IMR-90 (cell line): ENCODE measurements around the gene CDC42BPG. TPM values are rescaled to one million over a fixed set of nuclear protein-coding genes. Genes with fewer than 3 reads are reported as not detected.
A peak's percentile ranks its signal among the peaks of the same experiment; 100 is the strongest.

Experiments used
- ATAC-seq: fragments of 200-7000 bp; cut with Tn5 transposase; 2 replicates; pipeline ENCODE4 v1.9.1; 2020; ENCODE audit warnings: low read depth, mild to moderate bottlenecking, moderate library complexity
- BruUV-seq: library from RNA; stranded (reverse); fragments of 400-500 nt; replicated peaks from 2 replicates; lab custom pipeline; 2021; lab: Mats Ljungman, UMichigan
- CTCF ChIA-PET: fragments of 300-600 bp; formaldehyde crosslinking; extraction: SDS; loops from one replicate; lab custom pipeline; 2021; ENCODE audit warnings: antibody characterized with exemption; lab: Yijun Ruan, JAX
- POLR2A ChIA-PET: fragments of 300-600 bp; sonication (Branson Sonifier 250); formaldehyde crosslinking; loops from one replicate; lab custom pipeline; 2022; ENCODE audit warnings: antibody characterized with exemption; ENCODE audit not compliant: unreplicated experiment; lab: Charles Lee
- DNase-seq: peaks from one replicate; pipeline ENCODE4 v3.0.0; 2013
- H2AFZ ChIP-seq: replicated peaks from 2 replicates; pipeline ENCODE3; 2013; ENCODE audit warnings: low read length, mild to moderate bottlenecking; ENCODE audit not compliant: poor library complexity
- H2AK5ac ChIP-seq: 2 replicates; pipeline ENCODE4 v1.6.1; 2013; ENCODE audit warnings: low read depth, low read length, inconsistent platforms
- H2AK9ac ChIP-seq: replicated peaks from 2 replicates; pipeline ENCODE3; 2013; ENCODE audit warnings: mild to moderate bottlenecking, low read depth, low read length, moderate library complexity; ENCODE audit not compliant: poor library complexity
- H2BK120ac ChIP-seq: 2 replicates; pipeline ENCODE4 v1.6.1; 2013; ENCODE audit warnings: low read depth, low read length, inconsistent platforms
- H2BK15ac ChIP-seq: 3 replicates; pipeline ENCODE4 v1.6.1; 2013; ENCODE audit warnings: low read depth, low read length, inconsistent platforms
- H2BK20ac ChIP-seq: 2 replicates; pipeline ENCODE4 v1.6.1; 2013; ENCODE audit warnings: low read depth, mild to moderate bottlenecking, inconsistent platforms, low read length, moderate library complexity
- H2BK5ac ChIP-seq: 2 replicates; pipeline ENCODE4 v1.6.1; 2013; ENCODE audit warnings: mild to moderate bottlenecking, low read depth, low read length, inconsistent platforms; ENCODE audit not compliant: poor library complexity, severe bottlenecking
- H3K14ac ChIP-seq: replicated peaks from 2 replicates; pipeline ENCODE4 v1.6.1; 2013; ENCODE audit warnings: low read depth, low read length, inconsistent platforms
- H3K18ac ChIP-seq: 2 replicates; pipeline ENCODE4 v1.6.1; 2013; ENCODE audit warnings: low read depth, low read length, control low read depth
- H3K23ac ChIP-seq: 2 replicates; pipeline ENCODE4 v1.6.1; 2013; ENCODE audit warnings: low read depth, low read length, inconsistent platforms
- H3K27ac ChIP-seq: 2 replicates; pipeline ENCODE4 v1.5.1; 2013; ENCODE audit warnings: mild to moderate bottlenecking, control low read depth, low read length; ENCODE audit not compliant: insufficient read depth
- H3K27me3 ChIP-seq: 2 replicates; pipeline ENCODE4 v1.6.1; 2013; ENCODE audit warnings: low read length; ENCODE audit not compliant: control insufficient read depth, insufficient read depth
- H3K36me3 ChIP-seq: 2 replicates; pipeline ENCODE4 v1.6.1; 2013; ENCODE audit warnings: low read length, mixed read lengths; ENCODE audit not compliant: control insufficient read depth, insufficient read depth
- H3K4ac ChIP-seq: 2 replicates; pipeline ENCODE4 v1.6.1; 2013; ENCODE audit warnings: low read depth, low read length, inconsistent platforms
- H3K4me1 ChIP-seq: 2 replicates; pipeline ENCODE4 v1.6.1; 2013; ENCODE audit warnings: low read length, mixed read lengths; ENCODE audit not compliant: control insufficient read depth, insufficient read depth
- H3K4me2 ChIP-seq: 2 replicates; pipeline ENCODE4 v1.6.1; 2013; ENCODE audit warnings: low read depth, mild to moderate bottlenecking, control low read depth, low read length, moderate library complexity
- H3K4me3 ChIP-seq: 2 replicates; pipeline ENCODE4 v1.5.1; 2013; ENCODE audit warnings: low read depth, mild to moderate bottlenecking, control low read depth, low read length, moderate library complexity; ENCODE audit not compliant: insufficient read depth
- H3K56ac ChIP-seq: 2 replicates; pipeline ENCODE4 v1.6.1; 2013; ENCODE audit warnings: low read length, inconsistent platforms; ENCODE audit not compliant: insufficient read depth; ENCODE audit errors: extremely low read depth
- H3K79me1 ChIP-seq, 2 experiments: 2 replicates each; pipeline ENCODE4 v1.6.1; 2013; ENCODE audit warnings: low read length in 2 of 2, inconsistent platforms in 1 of 2, low read depth in 1 of 2
- H3K9ac ChIP-seq: 2 replicates; pipeline ENCODE4 v1.6.1; 2013; ENCODE audit warnings: low read depth, low read length, control low read depth
- H3K9me1 ChIP-seq: 2 replicates; pipeline ENCODE4 v1.6.1; 2013; ENCODE audit warnings: low read length, inconsistent platforms; ENCODE audit not compliant: insufficient read depth
- H3K9me3 ChIP-seq: 2 replicates; pipeline ENCODE4 v1.6.1; 2013; ENCODE audit warnings: low read length; ENCODE audit not compliant: control insufficient read depth, insufficient read depth
- H4K20me1 ChIP-seq: 2 replicates; pipeline ENCODE4 v1.6.1; 2013; ENCODE audit warnings: low read length, inconsistent platforms; ENCODE audit not compliant: insufficient read depth
- H4K5ac ChIP-seq: 2 replicates; pipeline ENCODE4 v1.6.1; 2013; ENCODE audit warnings: mild to moderate bottlenecking, low read depth, low read length, control low read depth
- H4K8ac ChIP-seq, 2 experiments: 2 replicates each; pipeline ENCODE4 v1.6.1; 2013; ENCODE audit warnings: low read depth in 2 of 2, low read length in 2 of 2, control low read depth in 1 of 2, inconsistent platforms in 1 of 2
- H4K91ac ChIP-seq: 2 replicates; pipeline ENCODE4 v1.6.1; 2013; ENCODE audit warnings: low read depth, low read length, inconsistent platforms; ENCODE audit not compliant: insufficient read depth
- BHLHE40 ChIP-seq: fragments of 150-350 bp; IDR thresholded peaks from 2 replicates; pipeline ENCODE4 v1.6.1; 2016; ENCODE audit warnings: mild to moderate bottlenecking, low read depth, low read length
- FOS ChIP-seq: fragments of 150-350 bp; IDR thresholded peaks from 2 replicates; pipeline ENCODE4 v1.6.1; 2016; ENCODE audit warnings: low read depth, low read length
- MAFK ChIP-seq: IDR thresholded peaks from 2 replicates; pipeline ENCODE4 v1.6.1; 2012; ENCODE audit warnings: low read depth, low read length, improper control_type of control experiment
- MXI1 ChIP-seq: IDR thresholded peaks from 2 replicates; pipeline ENCODE4 v1.6.1; 2012; ENCODE audit warnings: low read depth, mild to moderate bottlenecking, low read length, moderate library complexity, borderline replicate concordance
- NFE2L2 ChIP-seq: fragments of 150-350 bp; IDR thresholded peaks from 2 replicates; pipeline ENCODE4 v1.6.1; 2016; ENCODE audit warnings: low read depth, mild to moderate bottlenecking, low read length
- POLR2A ChIP-seq: IDR thresholded peaks from 2 replicates; pipeline ENCODE4 v1.6.1; 2012; ENCODE audit warnings: mild to moderate bottlenecking, low read depth, low read length
- RAD21 ChIP-seq: IDR thresholded peaks from 2 replicates; pipeline ENCODE4 v1.6.1; 2012; ENCODE audit warnings: low read length, improper control_type of control experiment
- WGBS, 2 experiments: methylation state at CpG; one replicate each; pipeline versions ENCODE4 v1.1.5 to v1.1.7; 2013; ENCODE audit warnings: missing lambda C conversion rate in 2 of 2; ENCODE audit not compliant: insufficient read length in 1 of 2; ENCODE audit errors: extremely low coverage in 2 of 2; 5-methylcytosine and 5-hydroxymethylcytosine counted together
- dilution Hi-C: fragments of 300-500 bp; cut with HindIII; formaldehyde crosslinking; loops from one replicate; pipeline ENCODE4 v1.14.3; 2018; ENCODE audit warnings: low sequenced_read_pairs; ENCODE audit not compliant: unreplicated experiment
- in situ Hi-C: fragments of 300-500 bp; cut with MboI; formaldehyde crosslinking; loops from 3 replicates; pipeline ENCODE4 v1.14.3; 2019; ENCODE audit warnings: low sequenced_read_pairs, inconsistent platforms, mixed read lengths
- intact Hi-C: fragments of 100-400 bp; cut with micrococcal nuclease; formaldehyde crosslinking; loops from 2 replicates; pipeline ENCODE4 v1.10.0; 2022
- polyA plus RNA-seq, 3 experiments: library from polyadenylated mRNA; depleted of rRNA; stranded (reverse); fragments of >200 nt; gene quantifications; 2 replicates each; pipeline ENCODE4 v1.2.3, GENCODE V29; 2012; ENCODE audit warnings: low replicate concordance in 1 of 3
- total RNA-seq: library from RNA; depleted of rRNA; stranded (reverse); fragments of >200 nt; gene quantifications from 2 replicates; pipeline ENCODE4 v1.2.3, GENCODE V29; 2012
- TF ChIP-seq, protein P1 (sequence below): fragments of 150-350 bp; IDR thresholded peaks from 2 replicates; pipeline ENCODE4 v1.6.1; 2017; ENCODE audit warnings: mild to moderate bottlenecking, antibody characterized with exemption, low read length, low read depth
- TF ChIP-seq, protein P2 (sequence below): conservative IDR thresholded peaks from 2 replicates; pipeline ENCODE4 v1.5.1; 2012; ENCODE audit warnings: mild to moderate bottlenecking, low read depth, low read length, improper control_type of control experiment
- TF ChIP-seq, protein P3 (sequence below): fragments of 150-350 bp; IDR thresholded peaks from 2 replicates; pipeline ENCODE4 v1.6.1; 2016; ENCODE audit warnings: low read depth, mild to moderate bottlenecking, low read length, moderate library complexity, borderline replicate concordance

The CDC42BPG gene
- total and polyA plus RNA-seq, 2 of the 4 experiments (the other 2 are of a cell fraction): under 0.01 to 0.12 TPM

DNA sequence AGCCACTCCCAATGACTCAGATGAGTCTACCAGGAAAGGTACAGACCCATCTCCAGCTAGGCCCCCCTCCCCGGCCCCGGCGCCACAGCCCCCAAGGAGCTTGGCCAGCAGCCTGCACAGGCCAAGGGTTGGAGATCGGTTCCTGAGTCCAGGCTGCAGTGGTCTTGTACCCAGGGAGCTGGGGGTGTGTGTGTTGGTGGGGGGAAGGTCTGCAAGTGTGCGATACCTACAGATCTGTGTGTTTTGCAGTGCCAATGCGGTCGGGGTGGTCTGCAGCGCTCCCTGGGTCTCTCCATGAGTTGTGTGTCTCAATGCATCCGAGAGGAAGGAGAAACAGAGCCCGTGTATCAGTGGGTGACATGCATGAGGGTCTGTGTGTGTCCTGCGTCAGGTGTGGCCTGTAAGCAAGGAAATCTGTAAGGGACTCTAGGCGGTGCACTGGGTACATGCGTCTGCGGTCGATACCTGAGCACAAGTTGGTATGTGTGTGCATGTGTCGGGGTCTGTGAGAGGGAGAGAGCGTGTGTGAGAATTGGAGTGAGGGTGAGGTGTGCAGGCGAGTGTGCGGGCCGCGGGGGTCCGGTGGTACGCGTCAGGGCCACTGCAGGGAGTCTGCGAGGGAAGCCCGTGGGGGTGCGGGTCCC is 645 bp downstream of the CDC42BPG start:
- ChIA-PET POLR2A (no interaction called here), CTCF (interaction anchor here (0.6 to 1.1 kb wide), 5 partner anchors 9 to 169 kb away, joined by 3 to 6 read pairs (median 3); no protein-coding TSS in a partner anchor)
- Histone ChIP-seq H3K79me1 (peaks cover 0 to 7% of the 10 kb centered on the region in 2 experiments; a peak in 1 of 4 replicates), H3K14ac (no peak overlapping the region), H3K27me3 (no peaks in the 10 kb centered on the region), H2AK5ac (no peak overlapping the region; the same call in 1 of the 2 replicates), H3K4me1 (peaks cover 8% of the 10 kb centered on the region), H2AK9ac (peak overlapping the region; percentile 68), H3K4me2 (no peak overlapping the region), H2BK120ac (no peak overlapping the region), H3K18ac (no peak overlapping the region), H4K5ac (no peak overlapping the region), H4K8ac (no peak overlapping the region; a peak in 1 of 4 replicates), H3K23ac (no peak overlapping the region), H2BK15ac (no peak overlapping the region), H3K9me1 (no peaks in the 10 kb centered on the region), H3K9ac (no peak overlapping the region), H4K91ac (no peak overlapping the region), H3K36me3 (no peaks in the 10 kb centered on the region), H2BK20ac (no peak overlapping the region), H3K4ac (no peak overlapping the region), H2BK5ac (no peak overlapping the region), H3K56ac (no peak overlapping the region), H4K20me1 (no peaks in the 10 kb centered on the region), H3K9me3 (no peaks in the 10 kb centered on the region), H2AFZ (peak overlapping the region; percentile 87), H3K27ac (no peak overlapping the region), H3K4me3 (no peak overlapping the region)
- ATAC-seq: no peak
- WGBS, 2 experiments: 63% methylated on average over 19 of the region's 27 CpGs; no CpG with 5 or more reads in 1 of the 2 experiments
- no peak for DNase-seq
- BruUV-seq: no TSS peak
- intact Hi-C loops: no loop called here
- TF ChIP-seq RAD21 (no peak), NFE2L2 (no peak), BHLHE40 (no peak), POLR2A (no peak), FOS (no peak), MXI1 (no peak), MAFK (no peak)
- TF ChIP-seq, protein P1, sequence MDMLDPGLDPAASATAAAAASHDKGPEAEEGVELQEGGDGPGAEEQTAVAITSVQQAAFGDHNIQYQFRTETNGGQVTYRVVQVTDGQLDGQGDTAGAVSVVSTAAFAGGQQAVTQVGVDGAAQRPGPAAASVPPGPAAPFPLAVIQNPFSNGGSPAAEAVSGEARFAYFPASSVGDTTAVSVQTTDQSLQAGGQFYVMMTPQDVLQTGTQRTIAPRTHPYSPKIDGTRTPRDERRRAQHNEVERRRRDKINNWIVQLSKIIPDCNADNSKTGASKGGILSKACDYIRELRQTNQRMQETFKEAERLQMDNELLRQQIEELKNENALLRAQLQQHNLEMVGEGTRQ: no peak
- TF ChIP-seq, protein P2, sequence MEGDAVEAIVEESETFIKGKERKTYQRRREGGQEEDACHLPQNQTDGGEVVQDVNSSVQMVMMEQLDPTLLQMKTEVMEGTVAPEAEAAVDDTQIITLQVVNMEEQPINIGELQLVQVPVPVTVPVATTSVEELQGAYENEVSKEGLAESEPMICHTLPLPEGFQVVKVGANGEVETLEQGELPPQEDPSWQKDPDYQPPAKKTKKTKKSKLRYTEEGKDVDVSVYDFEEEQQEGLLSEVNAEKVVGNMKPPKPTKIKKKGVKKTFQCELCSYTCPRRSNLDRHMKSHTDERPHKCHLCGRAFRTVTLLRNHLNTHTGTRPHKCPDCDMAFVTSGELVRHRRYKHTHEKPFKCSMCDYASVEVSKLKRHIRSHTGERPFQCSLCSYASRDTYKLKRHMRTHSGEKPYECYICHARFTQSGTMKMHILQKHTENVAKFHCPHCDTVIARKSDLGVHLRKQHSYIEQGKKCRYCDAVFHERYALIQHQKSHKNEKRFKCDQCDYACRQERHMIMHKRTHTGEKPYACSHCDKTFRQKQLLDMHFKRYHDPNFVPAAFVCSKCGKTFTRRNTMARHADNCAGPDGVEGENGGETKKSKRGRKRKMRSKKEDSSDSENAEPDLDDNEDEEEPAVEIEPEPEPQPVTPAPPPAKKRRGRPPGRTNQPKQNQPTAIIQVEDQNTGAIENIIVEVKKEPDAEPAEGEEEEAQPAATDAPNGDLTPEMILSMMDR: no peak
- TF ChIP-seq, protein P3, sequence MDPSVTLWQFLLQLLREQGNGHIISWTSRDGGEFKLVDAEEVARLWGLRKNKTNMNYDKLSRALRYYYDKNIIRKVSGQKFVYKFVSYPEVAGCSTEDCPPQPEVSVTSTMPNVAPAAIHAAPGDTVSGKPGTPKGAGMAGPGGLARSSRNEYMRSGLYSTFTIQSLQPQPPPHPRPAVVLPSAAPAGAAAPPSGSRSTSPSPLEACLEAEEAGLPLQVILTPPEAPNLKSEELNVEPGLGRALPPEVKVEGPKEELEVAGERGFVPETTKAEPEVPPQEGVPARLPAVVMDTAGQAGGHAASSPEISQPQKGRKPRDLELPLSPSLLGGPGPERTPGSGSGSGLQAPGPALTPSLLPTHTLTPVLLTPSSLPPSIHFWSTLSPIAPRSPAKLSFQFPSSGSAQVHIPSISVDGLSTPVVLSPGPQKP: no peak
- in situ Hi-C loops: loop anchor here (10.0 kb wide), 1 partner anchor 161 kb away; no protein-coding TSS in a partner anchor
- dilution Hi-C loops: no loop called here
